ENCODE data around the gene CLCN6.

Gene CLCN6

GRCh38 chr1:11817192-11817591 lies 11.2 kb downstream of the CLCN6 start:
- POLR2A ChIA-PET, result no interaction called here
- TF ChIP-seq, protein P1, sequence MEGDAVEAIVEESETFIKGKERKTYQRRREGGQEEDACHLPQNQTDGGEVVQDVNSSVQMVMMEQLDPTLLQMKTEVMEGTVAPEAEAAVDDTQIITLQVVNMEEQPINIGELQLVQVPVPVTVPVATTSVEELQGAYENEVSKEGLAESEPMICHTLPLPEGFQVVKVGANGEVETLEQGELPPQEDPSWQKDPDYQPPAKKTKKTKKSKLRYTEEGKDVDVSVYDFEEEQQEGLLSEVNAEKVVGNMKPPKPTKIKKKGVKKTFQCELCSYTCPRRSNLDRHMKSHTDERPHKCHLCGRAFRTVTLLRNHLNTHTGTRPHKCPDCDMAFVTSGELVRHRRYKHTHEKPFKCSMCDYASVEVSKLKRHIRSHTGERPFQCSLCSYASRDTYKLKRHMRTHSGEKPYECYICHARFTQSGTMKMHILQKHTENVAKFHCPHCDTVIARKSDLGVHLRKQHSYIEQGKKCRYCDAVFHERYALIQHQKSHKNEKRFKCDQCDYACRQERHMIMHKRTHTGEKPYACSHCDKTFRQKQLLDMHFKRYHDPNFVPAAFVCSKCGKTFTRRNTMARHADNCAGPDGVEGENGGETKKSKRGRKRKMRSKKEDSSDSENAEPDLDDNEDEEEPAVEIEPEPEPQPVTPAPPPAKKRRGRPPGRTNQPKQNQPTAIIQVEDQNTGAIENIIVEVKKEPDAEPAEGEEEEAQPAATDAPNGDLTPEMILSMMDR (IDR thresholded peaks at IDR 0.05; ENCODE audit: control extremely low read depth, extremely low read depth, low read depth, missing control alignments), result no peak
- CTCF ChIA-PET, result no interaction called here
- no peak for DNase-seq (ENCODE audit: extremely low spot score)

GRCh38 chr1:11822091-11822490 lies 16.1 kb downstream of the CLCN6 start:
- ChIA-PET POLR2A (no interaction called here), CTCF (no interaction called here)
- TF ChIP-seq, protein P1 (IDR thresholded peaks at IDR 0.05; ENCODE audit: control extremely low read depth, extremely low read depth, low read depth, missing control alignments), result no peak
- DNase-seq (ENCODE audit: extremely low spot score), result no peak

DNA sequence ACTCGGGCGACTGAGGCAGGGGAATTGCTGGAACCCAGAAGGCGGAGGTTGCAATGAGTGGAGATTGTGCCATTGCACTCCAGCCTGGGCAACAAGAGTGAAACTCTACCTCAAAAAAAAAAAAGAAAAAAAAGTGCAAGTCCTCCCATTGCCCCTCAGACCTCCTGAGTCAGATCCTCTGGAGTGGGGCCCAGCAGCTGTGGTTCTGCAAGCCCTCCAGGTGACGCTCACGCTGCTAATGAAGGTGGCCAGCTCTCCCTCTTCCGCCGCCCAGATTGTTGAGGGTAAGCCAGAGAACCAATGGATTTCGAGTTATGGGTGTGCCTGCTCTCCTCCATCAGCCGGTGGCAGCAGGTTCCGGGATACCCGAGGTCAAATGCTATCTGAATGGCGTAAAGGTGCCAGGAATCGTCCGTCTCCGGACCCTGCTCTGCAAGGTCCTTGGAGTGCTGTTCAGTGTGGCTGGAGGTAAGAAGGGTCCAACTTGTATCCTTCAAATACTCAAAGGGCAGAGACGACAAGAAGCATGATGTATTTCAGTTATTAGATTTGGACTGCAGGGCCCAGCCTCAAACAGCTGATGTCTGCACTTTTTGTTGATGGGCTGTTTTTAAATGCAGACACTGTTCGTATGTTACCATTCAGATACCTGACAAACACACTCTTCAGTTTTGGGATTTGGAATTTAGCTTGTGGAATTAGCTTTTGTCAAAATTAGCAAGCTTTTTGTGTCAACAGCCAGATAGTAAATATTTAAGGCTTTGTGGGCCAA lies 17.6 kb downstream of the CLCN6 start:
- CTCF ChIA-PET, result interaction anchor here (2.0 to 2.7 kb wide), 2 partner anchors 9 to 15 kb away, joined by 4 to 12 read pairs; no protein-coding TSS in a partner anchor

GRCh38 chr1:11825131-11825530 lies 19.1 kb downstream of the CLCN6 start:
- ChIA-PET POLR2A (interaction anchor here (0.6 kb wide), 1 partner anchor 1999 kb away, joined by 4 read pairs; no protein-coding TSS in a partner anchor), CTCF (interaction anchor here (1.5 to 2.7 kb wide), 3 partner anchors 11 to 16 kb away, joined by 4 to 12 read pairs (median 5); no protein-coding TSS in a partner anchor)
- TF ChIP-seq, protein P1 (IDR thresholded peaks at IDR 0.05; ENCODE audit: control extremely low read depth, extremely low read depth, low read depth, missing control alignments), result no peak

More for the DNA sequence above, 17.6 kb downstream of the CLCN6 start:
- TF ChIP-seq, protein P1 (IDR thresholded peaks at IDR 0.05; ENCODE audit: control extremely low read depth, extremely low read depth, low read depth, missing control alignments), result no peak
- POLR2A ChIA-PET, result interaction anchor here (0.6 kb wide), 2 partner anchors 9 to 15 kb away, joined by 3 read pairs; no protein-coding TSS in a partner anchor
- no peak for DNase-seq (ENCODE audit: extremely low spot score)

DNA sequence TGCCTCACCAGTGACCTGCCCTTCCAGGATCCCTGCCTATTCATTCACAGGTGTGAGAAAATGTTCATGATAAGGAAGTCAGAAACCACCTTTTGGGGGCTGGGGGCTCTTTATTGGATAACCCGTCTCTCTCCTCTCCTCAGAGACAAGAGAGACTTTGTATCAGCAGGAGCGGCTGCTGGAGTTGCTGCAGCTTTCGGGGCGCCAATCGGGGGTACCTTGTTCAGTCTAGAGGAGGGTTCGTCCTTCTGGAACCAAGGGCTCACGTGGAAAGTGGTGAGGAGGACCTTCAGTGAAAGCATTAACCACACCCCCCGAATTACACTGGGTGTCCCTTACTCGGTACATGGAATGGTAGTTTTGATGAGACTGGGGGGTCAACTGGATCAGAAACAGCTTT lies 21.0 kb downstream of the CLCN6 start:
- no peak for DNase-seq (ENCODE audit: extremely low spot score)
- TF ChIP-seq, protein P1 (IDR thresholded peaks at IDR 0.05; ENCODE audit: control extremely low read depth, extremely low read depth, low read depth, missing control alignments), result no peak
- CTCF ChIA-PET, result no interaction called here
- POLR2A ChIA-PET, result no interaction called here

More at GRCh38 chr1:11825131-11825530, 19.1 kb downstream of the CLCN6 start:
- DNase-seq (ENCODE audit: extremely low spot score), result no peak

DNA sequence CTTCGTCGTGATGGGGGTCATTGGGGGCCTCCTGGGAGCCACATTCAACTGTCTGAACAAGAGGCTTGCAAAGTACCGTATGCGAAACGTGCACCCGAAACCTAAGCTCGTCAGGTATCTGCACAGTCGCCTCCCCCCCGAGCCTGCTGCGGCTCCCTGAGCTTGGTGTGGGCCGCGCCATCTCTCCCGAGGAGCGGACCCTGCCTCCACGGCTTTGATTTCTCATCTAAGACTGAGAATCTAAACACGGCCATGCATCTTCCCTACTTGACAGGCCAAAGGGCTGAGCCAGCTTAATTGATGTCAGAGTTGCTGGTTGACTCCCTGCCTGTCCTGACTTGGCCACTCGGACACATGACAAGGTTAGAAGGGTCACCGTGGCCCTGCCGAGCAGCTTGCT lies 22.5 kb downstream of the CLCN6 start:
- ChIA-PET POLR2A (interaction anchor here (1.3 kb wide), 1 partner anchor 79 kb away, joined by 3 read pairs; no protein-coding TSS in a partner anchor), CTCF (interaction anchor here (1.1 kb wide), 1 partner anchor 65 kb away, joined by 3 read pairs; no protein-coding TSS in a partner anchor)
- TF ChIP-seq, protein P1 (IDR thresholded peaks at IDR 0.05; ENCODE audit: control extremely low read depth, extremely low read depth, low read depth, missing control alignments), result no peak
- DNase-seq (ENCODE audit: extremely low spot score), result no peak
